C4-2B (cell line): ENCODE data around the gene RFTN1.

Source experiments
- H3K27ac ChIP-seq: fragments of 450-650 bp; 2 replicates; pipeline ENCODE4 v1.5.1; 2017
- ZFX ChIP-seq: fragments of 450-650 bp; IDR thresholded peaks from 2 replicates; pipeline ENCODE4 v1.6.1; 2017
- TF ChIP-seq, protein P1 (sequence below): fragments of 450-650 bp; conservative IDR thresholded peaks from 2 replicates; pipeline ENCODE4 v1.5.1; 2017; ENCODE audit warnings: mild to moderate bottlenecking

RFTN1 gene

DNA sequence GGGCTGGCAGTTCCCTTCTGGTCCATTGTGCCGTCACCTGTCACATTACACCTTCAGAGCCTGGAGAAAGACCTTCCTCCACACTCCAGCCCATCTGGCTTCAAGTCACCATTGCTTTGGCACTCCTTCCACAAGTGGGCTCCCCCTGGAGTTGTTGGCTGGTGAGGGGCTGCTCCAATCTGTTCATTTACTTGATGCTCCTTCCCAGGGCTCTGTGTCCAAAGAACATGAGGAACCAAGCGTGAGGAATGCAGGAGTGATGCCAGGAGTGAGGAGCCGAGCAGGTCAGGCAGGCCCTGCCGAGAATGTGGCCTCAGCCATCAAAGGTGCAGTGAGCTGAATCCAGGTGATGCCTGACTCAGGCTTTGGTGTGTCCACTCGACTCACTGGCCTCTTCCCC lies 191.3 kb downstream of the RFTN1 start:
- TF ChIP-seq, protein P1, sequence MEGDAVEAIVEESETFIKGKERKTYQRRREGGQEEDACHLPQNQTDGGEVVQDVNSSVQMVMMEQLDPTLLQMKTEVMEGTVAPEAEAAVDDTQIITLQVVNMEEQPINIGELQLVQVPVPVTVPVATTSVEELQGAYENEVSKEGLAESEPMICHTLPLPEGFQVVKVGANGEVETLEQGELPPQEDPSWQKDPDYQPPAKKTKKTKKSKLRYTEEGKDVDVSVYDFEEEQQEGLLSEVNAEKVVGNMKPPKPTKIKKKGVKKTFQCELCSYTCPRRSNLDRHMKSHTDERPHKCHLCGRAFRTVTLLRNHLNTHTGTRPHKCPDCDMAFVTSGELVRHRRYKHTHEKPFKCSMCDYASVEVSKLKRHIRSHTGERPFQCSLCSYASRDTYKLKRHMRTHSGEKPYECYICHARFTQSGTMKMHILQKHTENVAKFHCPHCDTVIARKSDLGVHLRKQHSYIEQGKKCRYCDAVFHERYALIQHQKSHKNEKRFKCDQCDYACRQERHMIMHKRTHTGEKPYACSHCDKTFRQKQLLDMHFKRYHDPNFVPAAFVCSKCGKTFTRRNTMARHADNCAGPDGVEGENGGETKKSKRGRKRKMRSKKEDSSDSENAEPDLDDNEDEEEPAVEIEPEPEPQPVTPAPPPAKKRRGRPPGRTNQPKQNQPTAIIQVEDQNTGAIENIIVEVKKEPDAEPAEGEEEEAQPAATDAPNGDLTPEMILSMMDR = no peak
- TF ChIP-seq ZFX = no peak
- H3K27ac ChIP-seq = no peak overlapping the region

DNA sequence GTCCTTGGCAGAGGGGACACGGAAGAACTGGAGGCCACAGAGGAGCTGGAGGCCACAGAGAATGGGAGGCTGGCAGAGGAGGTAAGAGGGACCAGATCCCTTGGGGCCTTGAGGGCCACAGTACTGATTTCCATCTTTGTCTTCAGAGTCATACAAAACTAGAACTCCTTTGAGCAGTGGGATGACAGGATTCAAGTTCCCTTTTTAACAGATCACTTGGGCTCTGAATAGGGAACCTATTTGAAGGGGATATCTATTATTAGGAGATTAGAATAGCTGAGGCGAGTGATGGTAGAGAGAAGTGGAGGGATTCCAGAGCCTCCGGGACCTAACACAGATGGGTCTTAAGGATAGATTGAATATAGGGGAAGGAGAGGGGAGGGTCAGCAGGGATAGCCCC lies 192.8 kb downstream of the RFTN1 start:
- TF ChIP-seq ZFX = no peak
- TF ChIP-seq, protein P1 = no peak
- no peak overlapping the region for H3K27ac ChIP-seq

DNA sequence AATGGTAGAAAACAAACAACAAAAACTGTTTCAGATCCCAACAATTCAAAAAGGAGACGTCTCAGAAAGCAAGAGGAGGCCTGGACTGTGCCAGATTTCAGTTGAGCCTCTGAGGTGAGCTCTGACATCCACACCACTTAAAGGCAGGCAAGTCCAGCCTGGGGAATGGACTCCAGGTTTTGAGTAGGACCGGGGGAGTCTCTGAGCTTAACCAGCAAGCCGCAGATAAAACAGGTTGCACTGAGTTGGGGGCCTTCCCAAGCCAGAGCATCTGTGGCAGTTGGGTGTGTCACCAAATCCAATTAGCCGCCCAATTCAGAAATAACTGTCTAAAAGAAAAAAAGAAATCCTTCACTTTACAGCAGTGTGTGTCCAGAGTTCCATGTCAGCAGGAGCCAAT lies 193.8 kb downstream of the RFTN1 start:
- H3K27ac ChIP-seq = no peak overlapping the region
- no peak for TF ChIP-seq ZFX
- TF ChIP-seq, protein P1 = no peak

DNA sequence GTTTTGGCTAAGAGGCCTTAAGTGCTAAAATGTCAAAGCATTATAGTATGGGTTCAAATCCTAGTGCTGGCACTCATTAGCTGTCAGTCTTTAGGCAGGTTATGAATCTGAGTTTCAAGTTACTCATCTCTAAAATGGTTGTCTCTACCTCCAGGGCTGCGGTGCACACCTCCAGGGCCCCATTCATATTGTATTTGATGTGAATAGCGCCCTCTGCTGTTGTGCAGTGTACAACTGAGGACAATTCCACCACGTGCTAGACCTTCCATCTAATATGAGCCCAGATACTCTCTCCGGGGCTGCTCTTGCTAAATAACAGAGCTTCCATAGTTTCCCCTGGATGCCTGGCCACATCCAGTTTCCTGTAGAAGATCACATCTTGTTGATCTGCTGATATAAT lies 194.2 kb downstream of the RFTN1 start:
- TF ChIP-seq, protein P1 = peak; percentile 53
- no peak for TF ChIP-seq ZFX
- H3K27ac ChIP-seq = no peak overlapping the region

DNA sequence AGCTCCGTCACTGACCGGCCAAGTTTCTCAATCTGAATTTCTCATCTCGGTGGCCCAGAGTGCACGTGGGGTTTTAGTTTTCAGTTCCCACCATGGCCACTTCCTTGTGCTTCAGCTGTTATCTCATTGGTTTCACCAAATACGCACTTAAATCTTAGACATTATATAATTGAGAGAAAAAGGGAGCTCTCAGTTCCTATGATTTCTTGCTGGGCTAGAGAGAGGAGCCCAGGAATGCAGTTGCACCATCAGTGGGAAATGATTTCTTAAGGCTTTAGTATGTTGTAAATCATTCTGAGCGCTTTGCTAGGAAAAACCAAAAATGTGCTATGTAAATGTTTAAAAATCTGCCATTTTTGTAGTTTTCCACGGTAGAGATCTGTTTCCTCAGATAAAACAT lies 195.3 kb downstream of the RFTN1 start:
- H3K27ac ChIP-seq = no peak overlapping the region
- TF ChIP-seq ZFX = no peak
- TF ChIP-seq, protein P1 = no peak

DNA sequence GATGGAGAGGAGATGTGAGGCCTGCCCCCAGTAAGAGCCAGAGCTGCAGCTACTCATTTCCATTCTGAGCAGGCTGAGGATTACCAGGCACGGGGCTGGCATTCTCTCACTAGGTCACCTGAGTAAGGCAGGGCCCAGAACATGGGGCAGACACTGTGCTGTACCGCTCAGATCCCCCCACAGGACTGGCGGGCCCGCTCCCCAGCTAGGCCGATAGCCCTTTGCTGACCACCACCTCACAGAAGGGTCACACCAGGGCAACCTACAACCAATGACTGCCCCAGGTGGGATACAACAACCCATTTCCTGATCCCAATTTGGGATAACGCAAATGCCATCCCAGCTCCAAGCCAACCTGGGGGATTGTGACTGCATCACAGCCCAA lies 195.9 kb downstream of the RFTN1 start:
- no peak overlapping the region for H3K27ac ChIP-seq
- TF ChIP-seq, protein P1 = no peak
- no peak for TF ChIP-seq ZFX

DNA sequence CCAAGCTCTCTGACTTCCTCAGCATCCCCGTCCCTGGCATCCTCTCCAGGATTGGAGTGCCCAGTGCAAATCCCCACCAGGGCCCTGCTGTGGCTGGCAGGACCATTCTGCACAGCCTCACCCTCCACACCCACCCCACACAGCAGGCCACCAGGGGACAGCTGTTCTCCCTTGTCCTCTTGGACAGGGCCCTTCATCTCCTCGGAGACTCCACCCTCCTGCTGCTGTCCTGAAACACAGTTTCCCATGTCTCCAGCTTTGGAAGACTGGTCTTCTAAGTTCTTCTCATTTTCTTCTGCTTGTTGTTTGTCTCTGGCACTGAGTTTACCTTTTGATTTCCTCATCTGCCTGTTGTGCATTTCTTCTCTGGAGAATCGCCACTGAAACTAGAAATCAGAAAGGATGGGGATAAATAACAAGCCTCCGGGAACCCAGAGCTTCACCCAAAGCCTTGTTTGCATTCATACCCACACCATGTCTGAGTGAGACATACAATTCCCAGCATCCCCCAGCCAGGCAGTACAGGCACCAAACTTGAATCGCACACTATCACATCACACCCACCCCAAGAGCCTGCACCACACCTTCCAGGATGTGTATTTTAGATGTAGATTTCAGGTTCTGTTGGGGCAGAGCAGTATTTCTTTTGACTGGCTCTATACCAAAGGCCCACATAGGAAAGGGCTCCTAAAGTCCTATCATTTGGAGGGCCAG lies 196.5 kb downstream of the RFTN1 start:
- no peak overlapping the region for H3K27ac ChIP-seq
- TF ChIP-seq ZFX = no peak
- TF ChIP-seq, protein P1 = no peak
